ENCODE measurements around the gene CASK. TPM values are rescaled to one million over a fixed set of nuclear protein-coding genes. Genes with fewer than 3 reads are reported as not detected.
A peak's percentile ranks its signal among the peaks of the same experiment; 100 is the strongest.
"Not testable (repeated sequence)": the region's sequence is repeated elsewhere in the genome, so short reads cannot be mapped to it uniquely, and the experiment has no call there.

Gene CASK
- total RNA-seq, 1 donor from 2014 or later = 87.2 TPM

DNA sequence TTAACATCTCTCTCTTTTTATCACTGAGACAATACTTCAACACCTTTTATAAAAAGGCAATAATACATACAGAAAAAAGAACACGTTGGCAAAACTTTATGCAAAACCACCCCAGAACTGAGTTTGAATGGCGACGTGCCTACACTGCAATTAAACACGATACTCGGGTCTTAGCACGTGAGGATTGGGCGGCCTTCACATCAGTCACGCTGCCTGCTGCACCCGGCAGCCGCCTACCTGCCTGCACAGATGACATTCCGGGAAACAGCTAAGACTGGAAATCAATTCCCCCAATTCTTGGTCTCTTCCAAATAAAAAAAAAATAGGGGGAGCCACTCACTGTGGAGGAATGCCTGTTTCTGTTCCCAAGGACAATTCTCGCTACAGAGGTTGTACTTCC, 408.0 kb downstream of the CASK start:
- DNase-seq = no peak

DNA sequence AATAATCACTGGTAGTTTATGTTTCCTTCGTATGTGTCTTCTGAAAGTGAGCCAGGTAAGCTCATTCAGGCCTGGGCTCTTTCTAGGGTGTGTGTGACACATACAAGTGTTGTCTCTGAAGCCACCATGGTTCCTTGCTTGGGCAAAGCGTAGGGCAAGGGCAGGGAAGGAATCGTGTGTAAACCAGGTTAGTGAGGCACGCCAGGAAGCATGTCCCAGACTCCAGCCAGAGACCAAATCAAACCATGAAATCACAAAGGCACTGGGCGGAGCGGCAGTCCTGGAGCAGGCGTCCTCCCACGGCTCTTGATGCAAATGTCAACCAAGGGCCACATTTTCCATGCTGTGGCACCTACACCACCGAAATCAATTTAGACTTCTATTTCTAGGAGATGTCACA, 409.2 kb downstream of the CASK start:
- DNase-seq = no peak

GRCh38 chrX:41512853-41513252, 410.5 kb downstream of the CASK start:
- not testable (repeated sequence) for DNase-seq

- no peak for DNase-seq
Observed at GRCh38 chrX:41512394-41512793, 411.0 kb downstream of the CASK start.

DNA sequence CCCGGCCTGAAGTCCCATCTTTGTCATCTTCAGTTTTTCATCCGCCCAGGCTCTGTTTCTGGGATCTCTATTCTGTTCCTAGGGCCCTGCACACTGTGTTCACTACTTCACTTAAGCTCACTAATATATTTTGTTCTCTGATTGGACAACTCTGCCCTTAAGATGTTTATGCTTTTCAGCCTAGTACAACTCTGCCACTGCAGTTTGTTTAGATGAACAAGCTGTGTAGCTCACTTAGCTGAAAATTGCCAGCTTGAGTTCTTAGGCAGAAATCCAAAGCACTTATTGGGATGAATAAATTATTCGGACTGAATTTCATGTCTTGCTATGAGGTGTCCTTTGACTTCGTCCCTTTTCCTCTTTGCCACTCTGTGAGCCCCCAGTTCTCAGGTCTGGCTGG, 415.4 kb downstream of the CASK start:
- no peak for DNase-seq

DNA sequence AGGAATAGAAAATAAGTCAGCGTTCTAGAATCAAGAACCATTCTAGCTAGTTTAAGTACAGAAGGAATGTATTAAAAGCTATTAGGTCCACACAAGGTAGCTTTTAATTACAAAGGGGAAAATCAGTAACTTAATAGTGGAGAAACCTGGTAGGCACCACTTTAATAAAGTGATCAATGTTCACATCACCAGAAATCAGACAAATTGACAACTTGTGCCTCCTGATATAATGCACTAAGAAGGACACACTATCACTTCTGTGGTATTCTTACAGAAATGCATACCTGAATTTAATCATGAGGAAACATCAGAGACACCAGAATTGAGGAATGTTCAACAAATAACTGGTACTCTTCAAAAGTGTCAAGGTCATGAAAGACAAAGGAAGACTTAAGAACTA, 421.4 kb downstream of the CASK start:
- no peak for DNase-seq

- DNase-seq = no peak
Observed at GRCh38 chrX:41499984-41500383, 423.4 kb downstream of the CASK start.

DNA sequence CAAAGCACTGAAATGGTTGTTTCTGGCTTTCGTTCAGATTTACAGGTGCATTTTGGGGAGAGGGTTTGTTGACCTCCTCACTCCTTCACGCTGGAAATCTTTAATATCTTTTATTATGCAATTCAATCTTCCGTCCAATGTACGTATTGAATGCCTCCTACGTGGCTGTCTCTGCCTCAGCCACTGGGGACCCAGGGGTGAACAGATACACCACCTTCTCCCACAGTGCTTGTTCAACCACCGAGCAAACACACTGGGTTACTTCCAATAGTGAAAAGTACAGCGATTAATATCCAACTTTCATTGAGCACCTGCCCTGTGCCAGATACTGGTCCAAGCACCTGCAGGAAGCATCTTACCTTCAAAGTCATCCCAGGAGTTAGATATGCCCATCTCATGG, 424.2 kb downstream of the CASK start:
- no peak for DNase-seq

- DNase-seq = peak; percentile 12
Observed at GRCh38 chrX:41491267-41492004, 431.9 kb downstream of the CASK start.

DNA sequence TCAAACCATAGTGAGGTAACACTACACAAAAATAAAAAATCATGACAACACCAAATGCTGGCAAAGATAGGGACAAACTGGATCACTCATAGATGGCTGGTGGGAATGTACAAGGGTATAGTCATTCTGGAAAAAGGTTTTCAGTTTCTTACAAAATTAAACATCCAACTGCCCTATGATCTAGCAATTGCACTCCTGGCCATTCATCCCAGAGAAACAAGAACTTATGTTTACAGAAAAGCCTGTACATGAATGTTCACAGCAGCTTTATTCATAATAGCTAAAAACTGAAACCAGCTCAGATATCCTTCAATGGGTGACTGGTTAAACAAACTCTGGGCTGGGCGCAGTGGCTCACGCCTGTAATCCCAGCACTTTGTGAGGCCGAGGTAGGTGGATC, 432.9 kb downstream of the CASK start:
- no peak for DNase-seq

DNA sequence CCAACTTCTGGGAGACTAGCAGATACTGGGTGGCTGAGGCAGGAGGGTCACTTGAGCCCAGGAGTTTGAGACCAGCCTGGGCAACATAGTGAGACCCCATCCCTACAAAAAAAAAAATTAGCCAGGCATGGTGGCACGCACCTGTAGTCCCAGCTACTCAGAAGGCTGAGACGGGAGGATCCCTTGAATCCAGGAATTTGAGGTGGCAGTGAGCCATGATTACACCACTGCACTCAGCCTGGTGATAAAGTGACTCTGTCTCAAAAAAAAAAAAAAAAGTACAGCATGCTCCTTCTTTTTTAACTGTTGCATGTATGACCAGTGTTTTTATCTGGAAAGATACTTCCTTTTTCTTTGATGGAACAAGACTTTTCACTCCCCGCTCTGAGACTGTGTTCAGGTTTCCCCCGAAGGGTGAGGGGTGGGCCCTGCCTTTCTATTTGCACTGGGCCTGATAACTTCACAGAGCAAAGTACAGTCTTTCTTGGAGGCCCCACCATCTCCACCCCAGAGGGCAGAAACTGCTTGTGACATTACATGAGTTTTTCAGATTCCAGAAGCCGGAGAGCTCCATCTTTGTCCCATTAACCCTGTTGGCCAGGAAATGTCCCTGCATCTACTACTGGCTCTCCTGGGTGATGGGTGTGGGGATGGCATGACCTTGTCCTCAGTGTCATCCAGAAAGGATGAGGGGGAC, 441.1 kb downstream of the CASK start:
- DNase-seq = no peak

DNA sequence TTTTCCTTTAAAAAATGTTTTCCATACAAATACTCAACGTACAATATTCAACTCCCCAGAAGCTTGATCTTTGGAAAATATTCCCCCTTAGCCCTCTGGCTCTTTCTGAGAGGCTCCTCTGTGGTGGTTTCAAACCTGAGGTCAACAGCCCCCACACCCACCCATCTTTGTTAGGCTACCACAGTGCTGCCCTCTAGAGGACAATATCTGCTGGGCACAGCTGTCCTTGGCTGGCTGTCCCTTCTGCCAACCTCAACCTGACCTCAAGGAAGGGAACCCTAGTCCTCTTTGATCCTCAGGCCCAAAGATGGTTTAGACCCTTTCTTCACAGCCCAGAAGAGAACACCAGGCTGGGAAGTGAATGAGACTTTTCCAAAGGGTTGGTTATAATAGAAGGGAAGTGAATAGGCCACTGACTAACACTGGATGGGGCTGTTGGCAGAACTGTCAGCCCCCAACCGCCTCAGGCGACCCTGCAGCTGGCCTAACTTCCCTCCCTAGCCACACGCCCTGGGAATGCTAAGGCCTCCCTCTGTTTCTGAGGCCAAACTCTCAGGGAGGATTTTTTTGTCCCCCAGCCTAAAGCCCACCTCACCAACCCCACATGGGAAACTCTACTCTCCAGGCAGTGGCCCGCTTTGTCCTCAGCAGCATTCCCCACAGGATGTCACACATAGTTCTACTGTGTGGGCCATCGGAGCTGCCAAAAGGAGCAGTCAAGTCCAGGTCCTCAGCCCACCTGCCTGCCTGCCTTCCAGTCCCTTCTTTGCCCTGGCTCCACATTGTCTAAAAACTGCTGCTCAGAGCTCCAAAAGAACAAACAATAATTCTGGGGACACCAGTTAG, 441.9 kb downstream of the CASK start:
- DNase-seq = no peak

- DNase-seq = no peak
Observed at GRCh38 chrX:41480508-41481260, 442.7 kb downstream of the CASK start.

DNA sequence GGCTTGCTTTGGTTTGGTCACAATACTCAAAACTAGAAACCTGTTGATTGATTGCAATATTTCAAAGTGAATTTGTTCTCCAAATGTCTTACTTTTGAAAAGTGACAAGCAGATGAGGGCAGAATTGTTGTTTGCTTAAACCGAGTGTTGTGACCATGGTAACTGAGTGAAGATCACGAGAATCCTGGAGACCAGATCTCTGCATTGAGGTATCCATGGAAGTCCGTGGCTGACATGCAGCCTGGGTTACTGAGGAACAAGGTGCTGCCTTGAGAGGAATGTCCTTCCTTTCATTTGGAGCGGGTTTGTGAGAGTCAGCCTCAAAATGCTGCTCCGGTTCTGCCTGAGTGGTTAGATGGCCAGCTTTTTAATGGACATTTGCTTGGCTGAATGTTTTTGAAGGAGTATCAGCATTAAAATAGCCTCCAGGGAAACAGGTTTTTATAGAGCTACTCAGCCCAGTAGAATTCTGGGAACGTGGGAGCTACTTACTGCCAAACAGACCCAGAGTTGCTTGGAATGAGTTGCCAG, 444.9 kb downstream of the CASK start:
- DNase-seq = no peak

GRCh38 chrX:41475591-41476241, 447.6 kb downstream of the CASK start:
- DNase-seq = no peak

DNA sequence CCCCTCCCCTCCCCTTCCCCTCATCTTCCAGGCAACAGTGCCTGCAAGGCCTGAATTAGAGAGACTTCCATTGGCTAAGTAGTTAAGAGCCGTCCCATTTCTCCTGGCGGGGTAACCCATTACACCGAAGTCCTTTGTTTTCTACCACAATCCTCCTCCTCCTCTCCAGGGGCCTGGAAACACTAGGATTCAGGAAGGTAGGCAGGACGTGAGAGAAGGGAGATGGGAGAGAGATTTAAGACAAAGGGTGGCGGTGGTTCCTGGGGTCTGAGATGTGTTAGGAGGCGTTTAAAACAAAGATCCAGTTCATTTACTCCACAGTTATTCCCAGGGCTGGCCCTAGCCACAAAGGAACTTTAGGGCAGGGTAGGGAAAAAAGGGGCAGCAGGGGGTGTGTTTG, 448.2 kb downstream of the CASK start:
- no peak for DNase-seq

DNA sequence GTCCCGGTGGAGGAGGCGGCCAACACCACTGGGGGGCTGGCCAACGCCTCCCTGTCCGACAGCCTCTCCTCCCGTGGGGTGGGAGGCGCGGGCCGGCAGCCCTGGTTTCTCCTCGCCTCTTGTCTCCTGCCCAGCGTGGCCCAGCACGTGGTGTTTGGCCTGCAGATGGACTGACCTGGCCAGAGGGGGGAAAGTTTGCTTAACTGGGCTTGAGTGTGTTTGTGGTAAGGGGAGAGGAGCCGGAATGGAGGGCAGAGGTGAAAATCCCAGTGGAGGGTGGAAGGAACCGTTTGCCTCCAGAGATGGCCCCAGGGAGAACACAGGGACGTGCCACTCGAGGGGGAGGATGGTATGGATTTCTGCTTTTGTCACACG, 448.6 kb downstream of the CASK start:
- no peak for DNase-seq

DNA sequence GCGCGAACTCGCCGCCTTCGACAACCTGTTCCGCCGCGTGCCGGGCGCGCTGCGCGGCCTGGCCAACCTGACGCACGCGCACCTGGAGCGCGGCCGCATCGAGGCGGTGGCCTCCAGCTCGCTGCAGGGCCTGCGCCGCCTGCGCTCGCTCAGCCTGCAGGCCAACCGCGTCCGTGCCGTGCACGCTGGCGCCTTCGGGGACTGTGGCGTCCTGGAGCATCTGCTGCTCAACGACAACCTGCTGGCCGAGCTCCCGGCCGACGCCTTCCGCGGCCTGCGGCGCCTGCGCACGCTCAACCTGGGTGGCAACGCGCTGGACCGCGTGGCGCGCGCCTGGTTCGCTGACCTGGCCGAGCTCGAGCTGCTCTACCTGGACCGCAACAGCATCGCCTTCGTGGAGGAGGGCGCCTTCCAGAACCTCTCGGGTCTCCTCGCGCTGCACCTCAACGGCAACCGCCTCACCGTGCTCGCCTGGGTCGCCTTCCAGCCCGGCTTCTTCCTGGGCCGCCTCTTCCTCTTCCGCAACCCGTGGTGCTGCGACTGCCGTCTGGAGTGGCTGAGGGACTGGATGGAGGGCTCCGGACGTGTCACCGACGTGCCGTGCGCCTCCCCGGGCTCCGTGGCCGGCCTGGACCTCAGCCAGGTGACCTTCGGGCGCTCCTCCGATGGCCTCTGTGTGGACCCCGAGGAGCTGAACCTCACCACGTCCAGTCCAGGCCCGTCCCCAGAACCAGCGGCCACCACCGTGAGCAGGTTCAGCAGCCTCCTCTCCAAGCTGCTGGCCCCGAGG, 449.2 kb downstream of the CASK start:
- DNase-seq = no peak

GRCh38 chrX:41472231-41472815, 451.0 kb downstream of the CASK start:
- no peak for DNase-seq

- DNase-seq = no peak
Observed at GRCh38 chrX:41471786-41472185, 451.6 kb downstream of the CASK start.
